DND-41 (cell line): ENCODE results near the gene CPM.
"Not testable (repeated sequence)": the region's sequence is repeated elsewhere in the genome, so short reads cannot be mapped to it uniquely, and the experiment has no call there.

Experiments
- ATAC-seq: fragments of 200-7000 bp; cut with Tn5 transposase; 3 replicates; pipeline ENCODE4 v1.9.1; 2021; ENCODE audit warnings: low read depth; ENCODE audit not compliant: insufficient read depth
- DNase-seq: peaks from one replicate; pipeline ENCODE4 v3.0.0-alpha.2; 2020
- H2AFZ ChIP-seq: 2 replicates; pipeline ENCODE4 v1.6.0; 2012; ENCODE audit warnings: low read depth, low read length
- H3K27ac ChIP-seq: 2 replicates; pipeline ENCODE4 v1.5.1; 2012; ENCODE audit warnings: low read length, inconsistent platforms
- H3K27me3 ChIP-seq: fragments of 200-600 bp; sonication (generic); 2 replicates; pipeline ENCODE4 v1.6.0; 2012; ENCODE audit warnings: low read length, mild to moderate bottlenecking, inconsistent platforms; ENCODE audit not compliant: insufficient read depth, poor library complexity
- H3K36me3 ChIP-seq: 2 replicates; pipeline ENCODE4 v1.5.1; 2012; ENCODE audit warnings: low read length, inconsistent platforms; ENCODE audit not compliant: insufficient read depth
- H3K4me1 ChIP-seq: 2 replicates; pipeline ENCODE4 v1.5.1; 2012; ENCODE audit warnings: mild to moderate bottlenecking, low read length; ENCODE audit not compliant: insufficient read depth
- H3K4me2 ChIP-seq: 2 replicates; pipeline ENCODE4 v1.6.0; 2012; ENCODE audit warnings: mild to moderate bottlenecking, moderate library complexity, low read length, inconsistent platforms; ENCODE audit not compliant: insufficient read depth
- H3K4me3 ChIP-seq, 2 experiments: fragments of 200-600 bp in 1 of 2; shearing (Covaris generic) in 1 of 2; 2 replicates each; pipeline ENCODE4 v1.5.1; 2012 to 2016; ENCODE audit warnings: inconsistent platforms in 2 of 2, low read length in 2 of 2, mild to moderate bottlenecking in 2 of 2, low read depth in 1 of 2, moderate library complexity in 1 of 2
- H3K79me2 ChIP-seq: 2 replicates; pipeline ENCODE4 v1.6.0; 2012; ENCODE audit warnings: low read length, inconsistent platforms; ENCODE audit not compliant: insufficient read depth
- H3K9ac ChIP-seq: 2 replicates; pipeline ENCODE4 v1.6.0; 2012; ENCODE audit warnings: low read depth, mild to moderate bottlenecking, inconsistent platforms, low read length, moderate library complexity
- H3K9me3 ChIP-seq: 2 replicates; pipeline ENCODE4 v1.5.1; 2012; ENCODE audit warnings: low read length, moderate library complexity, mild to moderate bottlenecking, inconsistent platforms; ENCODE audit not compliant: insufficient read depth, severe bottlenecking
- H4K20me1 ChIP-seq: 2 replicates; pipeline ENCODE4 v1.6.0; 2012; ENCODE audit warnings: low read length; ENCODE audit not compliant: insufficient read depth
- EZH2 ChIP-seq: IDR thresholded peaks from 3 replicates; pipeline ENCODE4 v1.6.1; 2012; ENCODE audit warnings: borderline replicate concordance, low read depth, mild to moderate bottlenecking, moderate library complexity, low read length, inconsistent platforms; ENCODE audit not compliant: severe bottlenecking
- TF ChIP-seq, protein P1 (sequence below): IDR thresholded peaks from 2 replicates; pipeline ENCODE4 v1.5.1; 2012; ENCODE audit warnings: borderline replicate concordance, low read length, moderate library complexity, mild to moderate bottlenecking; ENCODE audit not compliant: poor library complexity, severe bottlenecking; ENCODE audit errors: extremely low read depth

The CPM gene

DNA sequence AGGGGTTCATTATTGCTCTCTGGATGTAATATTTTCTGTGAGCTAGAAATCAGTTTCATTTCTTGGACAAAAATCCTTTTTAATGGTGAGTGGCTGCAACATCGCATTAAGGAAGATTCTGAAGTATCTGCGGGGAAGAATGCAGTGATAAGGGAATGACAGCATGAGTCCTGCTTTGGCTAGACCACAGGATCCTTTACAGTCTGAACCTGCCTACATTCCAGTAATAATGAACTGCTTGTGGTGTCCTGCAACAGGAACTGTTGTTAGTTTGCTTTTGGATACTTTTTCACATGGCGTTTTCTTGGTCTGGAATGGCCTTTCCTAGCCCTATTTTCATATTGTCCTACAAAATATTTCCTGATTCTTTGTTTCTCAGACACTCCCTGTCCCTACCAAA is 109.3 kb downstream of the CPM start:
- DNase-seq (no peak), ATAC-seq (no peak)
- Histone ChIP-seq H3K4me3 (no peak overlapping the region), H3K9ac (no peak overlapping the region), H3K36me3 (peaks cover 95% of the 10 kb centered on the region), H3K9me3 (no peaks in the 10 kb centered on the region), H3K4me2 (no peak overlapping the region), H3K79me2 (peaks cover 44% of the 10 kb centered on the region), H3K27ac (no peak overlapping the region), H2AFZ (no peak overlapping the region), H3K27me3 (no peaks in the 10 kb centered on the region), H4K20me1 (peaks cover 13% of the 10 kb centered on the region), H3K4me1 (no peaks in the 10 kb centered on the region)
- TF ChIP-seq, protein P1, sequence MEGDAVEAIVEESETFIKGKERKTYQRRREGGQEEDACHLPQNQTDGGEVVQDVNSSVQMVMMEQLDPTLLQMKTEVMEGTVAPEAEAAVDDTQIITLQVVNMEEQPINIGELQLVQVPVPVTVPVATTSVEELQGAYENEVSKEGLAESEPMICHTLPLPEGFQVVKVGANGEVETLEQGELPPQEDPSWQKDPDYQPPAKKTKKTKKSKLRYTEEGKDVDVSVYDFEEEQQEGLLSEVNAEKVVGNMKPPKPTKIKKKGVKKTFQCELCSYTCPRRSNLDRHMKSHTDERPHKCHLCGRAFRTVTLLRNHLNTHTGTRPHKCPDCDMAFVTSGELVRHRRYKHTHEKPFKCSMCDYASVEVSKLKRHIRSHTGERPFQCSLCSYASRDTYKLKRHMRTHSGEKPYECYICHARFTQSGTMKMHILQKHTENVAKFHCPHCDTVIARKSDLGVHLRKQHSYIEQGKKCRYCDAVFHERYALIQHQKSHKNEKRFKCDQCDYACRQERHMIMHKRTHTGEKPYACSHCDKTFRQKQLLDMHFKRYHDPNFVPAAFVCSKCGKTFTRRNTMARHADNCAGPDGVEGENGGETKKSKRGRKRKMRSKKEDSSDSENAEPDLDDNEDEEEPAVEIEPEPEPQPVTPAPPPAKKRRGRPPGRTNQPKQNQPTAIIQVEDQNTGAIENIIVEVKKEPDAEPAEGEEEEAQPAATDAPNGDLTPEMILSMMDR = no peak
- no peak for TF ChIP-seq EZH2

DNA sequence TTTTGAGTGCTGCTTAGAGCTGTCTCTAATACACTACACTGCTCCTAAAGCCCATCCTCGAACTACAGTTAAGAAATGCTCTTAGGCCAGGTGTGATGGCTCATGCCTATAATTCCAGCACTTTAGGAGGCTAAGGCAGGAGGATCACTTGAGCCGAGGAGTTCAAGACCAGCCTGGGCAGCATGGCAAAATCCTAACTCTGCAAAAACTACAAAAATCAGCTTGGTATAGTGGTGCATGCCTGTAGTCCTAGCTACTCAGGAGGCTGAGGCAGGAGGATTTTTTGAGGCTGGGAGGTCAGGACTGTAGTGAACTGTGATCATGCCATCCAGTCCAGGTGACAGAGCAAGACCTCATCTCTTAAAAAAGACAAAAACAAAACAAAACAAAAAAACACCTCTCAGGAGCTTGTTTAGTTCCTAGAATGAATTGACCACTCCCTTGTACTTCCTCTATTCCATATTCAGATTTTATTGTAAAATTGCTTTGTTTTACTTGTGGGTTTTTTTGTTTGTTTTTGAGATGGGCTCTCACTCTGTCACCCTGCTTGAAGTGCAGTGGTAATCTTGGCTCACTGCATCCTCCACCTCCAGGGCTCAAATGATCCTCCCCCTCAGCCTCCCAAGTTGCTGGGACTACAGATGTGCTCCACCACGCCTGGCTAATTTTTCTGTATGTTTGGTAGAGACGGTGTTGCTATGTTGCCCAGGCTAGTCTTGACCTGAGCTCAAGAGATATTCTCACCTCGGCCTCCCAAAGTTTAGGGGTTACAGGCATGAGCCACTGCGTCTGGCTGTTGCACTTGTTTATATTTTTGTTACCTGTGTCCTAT is 111.4 kb downstream of the CPM start:
- no peak overlapping the region for H3K27ac ChIP-seq
- no peak overlapping the region for H3K9ac ChIP-seq
- no peak overlapping the region for H3K4me3 ChIP-seq
- DNase-seq (no peak), ATAC-seq (no peak)
- no peak overlapping the region for H3K4me2 ChIP-seq
- no peak overlapping the region for H2AFZ ChIP-seq
- H3K27me3 ChIP-seq = no peaks in the 10 kb centered on the region
- H3K79me2 ChIP-seq = peaks cover 59% of the 10 kb centered on the region
- H3K4me1 ChIP-seq = no peaks in the 10 kb centered on the region
- H3K9me3 ChIP-seq = no peaks in the 10 kb centered on the region
- peaks cover 91% of the 10 kb centered on the region for H3K36me3 ChIP-seq
- TF ChIP-seq, protein P1 = no peak
- H4K20me1 ChIP-seq = peaks cover 15% of the 10 kb centered on the region

DNA sequence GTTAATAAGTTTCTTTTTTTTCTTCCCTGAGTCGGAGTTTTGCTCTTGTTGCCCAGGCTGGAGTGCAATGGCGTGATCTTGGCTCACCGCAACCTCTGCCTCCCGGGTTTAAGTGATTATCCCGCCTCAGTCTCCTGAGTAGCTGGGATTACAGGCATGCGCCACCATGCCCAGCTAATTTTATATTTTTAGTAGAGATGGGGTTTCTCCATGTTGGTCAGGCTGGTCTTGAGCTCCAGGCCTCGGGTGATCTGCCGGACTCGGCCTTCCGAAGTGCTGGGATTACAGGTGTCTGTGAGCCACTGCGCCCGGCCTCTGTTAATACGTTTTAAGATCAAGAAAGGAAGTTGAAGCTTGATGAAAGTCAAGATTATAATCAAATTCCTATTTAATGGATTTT is 113.5 kb downstream of the CPM start:
- not testable (repeated sequence) for H3K9me3 ChIP-seq, H3K27ac ChIP-seq, H3K4me3 ChIP-seq, H3K4me1 ChIP-seq, H3K27me3 ChIP-seq, H3K4me2 ChIP-seq, H2AFZ ChIP-seq, H3K9ac ChIP-seq, DNase-seq, ATAC-seq
- Histone ChIP-seq H3K36me3 (peaks cover 93% of the 10 kb centered on the region), H3K79me2 (peaks cover 75% of the 10 kb centered on the region), H4K20me1 (peaks cover 18% of the 10 kb centered on the region)

DNA sequence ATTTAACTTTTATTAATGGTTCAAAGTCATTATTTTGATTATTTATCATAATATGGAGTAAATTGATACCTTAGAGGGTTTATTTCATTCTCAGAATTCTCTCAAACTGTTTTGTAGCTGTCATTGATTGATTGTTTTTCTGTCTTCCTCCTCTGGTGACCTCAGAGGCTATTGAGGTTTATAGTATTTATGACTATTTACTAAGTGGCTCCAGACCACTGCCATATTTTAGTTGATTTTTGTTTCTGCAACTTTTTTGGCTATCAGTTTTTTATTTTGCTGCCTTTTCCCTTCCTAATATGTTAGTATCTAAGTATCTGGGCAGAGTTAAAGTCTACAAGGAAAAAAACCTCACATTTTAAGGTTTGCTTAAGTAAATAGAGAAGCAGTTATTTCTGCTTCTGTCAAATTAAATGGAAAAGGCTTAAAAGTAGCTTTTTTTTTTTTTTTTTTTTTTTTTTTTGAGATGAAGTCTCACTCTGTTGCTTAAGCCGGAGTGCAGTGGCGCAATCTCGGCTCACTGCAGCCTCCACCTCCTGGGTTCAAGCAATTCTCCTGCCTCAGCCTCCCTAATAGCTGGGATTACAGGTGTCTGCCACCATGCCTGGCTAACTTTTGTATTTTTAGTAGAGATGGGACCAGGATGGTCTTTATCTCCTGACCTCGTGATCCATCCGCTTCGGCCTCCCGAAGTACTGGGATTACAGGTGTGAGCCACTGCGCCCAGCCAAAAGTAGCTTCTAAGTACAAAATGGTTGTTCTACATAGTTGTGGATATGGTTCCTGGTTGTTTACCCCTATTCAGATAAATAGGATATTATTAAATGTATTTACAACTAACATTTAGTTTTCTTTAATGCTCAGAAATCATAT is 116.8 kb downstream of the CPM start:
- ATAC-seq (no peak), DNase-seq (no peak)
- no peak overlapping the region for H2AFZ ChIP-seq
- H3K4me2 ChIP-seq = peak overlapping the region; percentile 23; the same call in 1 of the 2 replicates
- H3K27ac ChIP-seq = no peak overlapping the region
- TF ChIP-seq EZH2 = no peak
- TF ChIP-seq, protein P1 = no peak
- H3K9me3 ChIP-seq = no peaks in the 10 kb centered on the region
- H3K9ac ChIP-seq = no peak overlapping the region
- peaks cover 90% of the 10 kb centered on the region for H3K36me3 ChIP-seq
- H4K20me1 ChIP-seq = peaks cover 21% of the 10 kb centered on the region; the same call in 1 of the 2 replicates
- peaks cover 20% of the 10 kb centered on the region; the same call in 1 of the 2 replicates for H3K4me1 ChIP-seq
- H3K27me3 ChIP-seq = no peaks in the 10 kb centered on the region
- peaks cover 87% of the 10 kb centered on the region for H3K79me2 ChIP-seq
- no peak overlapping the region for H3K4me3 ChIP-seq
